Cardiac fibroblast (primary cell): ENCODE measurements around the gene ARID3A.

Experiments
- DNase-seq, 2 donors: peaks; one replicate each; pipeline versions ENCODE4 v3.0.0 to v3.0.0-alpha.2; 2010; ENCODE audit warnings: low read depth in 2 of 2
- H3K4me3 ChIP-seq, 2 donors: replicated peaks in 1 of 2; 1 replicate in 1 of 2; 2 replicates in 1 of 2; pipeline ENCODE4 v1.5.1; 2011; ENCODE audit warnings: low read depth in 2 of 2, low read length in 2 of 2, mild to moderate bottlenecking in 2 of 2, moderate library complexity in 1 of 2
- TF ChIP-seq, protein P1 (sequence below): IDR thresholded peaks from one replicate; pipeline ENCODE4 v1.5.1; 2011; ENCODE audit warnings: low read depth, mild to moderate bottlenecking, low read length, inconsistent platforms

Gene ARID3A

DNA sequence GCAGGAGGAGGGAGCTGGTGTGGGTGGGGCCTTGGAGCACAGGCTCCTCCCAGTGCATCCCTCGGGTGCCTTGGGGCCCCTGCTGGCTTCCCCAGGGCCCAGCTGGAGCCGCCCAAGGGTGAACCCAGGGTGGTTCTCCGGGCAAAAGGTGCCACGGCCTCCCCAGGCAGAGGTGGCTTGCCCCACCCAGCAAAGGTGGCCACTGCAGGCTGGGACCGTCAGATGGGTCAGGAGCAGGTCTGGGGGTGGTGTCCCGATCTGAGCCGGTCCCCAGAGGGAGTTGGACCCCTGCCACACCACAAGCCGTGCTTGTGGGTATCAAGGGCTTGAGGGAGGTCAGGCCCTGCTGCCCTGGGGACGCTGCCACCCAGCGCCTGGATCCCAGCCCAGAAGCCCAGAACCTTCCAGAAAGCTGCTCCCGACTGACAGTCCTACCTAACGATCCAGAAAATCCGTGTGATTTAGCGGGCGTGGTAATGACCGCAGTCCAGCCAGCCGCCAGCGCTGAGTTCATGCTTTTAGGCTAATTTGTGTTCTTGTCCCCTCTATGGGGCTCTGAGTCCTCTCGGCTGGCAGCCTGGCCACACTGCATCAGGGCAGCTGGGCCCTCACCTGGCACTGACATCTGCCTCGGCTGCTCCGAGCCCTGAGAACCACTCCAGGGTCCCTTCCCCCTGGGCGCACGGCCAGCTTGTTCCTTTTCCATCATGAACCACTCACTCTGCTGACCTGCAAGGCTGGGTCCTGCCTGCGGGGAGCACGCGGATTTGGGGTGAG is 69.4 kb downstream of the ARID3A start:
- no peak overlapping the region for H3K4me3 ChIP-seq
- no peak for DNase-seq
- TF ChIP-seq, protein P1, sequence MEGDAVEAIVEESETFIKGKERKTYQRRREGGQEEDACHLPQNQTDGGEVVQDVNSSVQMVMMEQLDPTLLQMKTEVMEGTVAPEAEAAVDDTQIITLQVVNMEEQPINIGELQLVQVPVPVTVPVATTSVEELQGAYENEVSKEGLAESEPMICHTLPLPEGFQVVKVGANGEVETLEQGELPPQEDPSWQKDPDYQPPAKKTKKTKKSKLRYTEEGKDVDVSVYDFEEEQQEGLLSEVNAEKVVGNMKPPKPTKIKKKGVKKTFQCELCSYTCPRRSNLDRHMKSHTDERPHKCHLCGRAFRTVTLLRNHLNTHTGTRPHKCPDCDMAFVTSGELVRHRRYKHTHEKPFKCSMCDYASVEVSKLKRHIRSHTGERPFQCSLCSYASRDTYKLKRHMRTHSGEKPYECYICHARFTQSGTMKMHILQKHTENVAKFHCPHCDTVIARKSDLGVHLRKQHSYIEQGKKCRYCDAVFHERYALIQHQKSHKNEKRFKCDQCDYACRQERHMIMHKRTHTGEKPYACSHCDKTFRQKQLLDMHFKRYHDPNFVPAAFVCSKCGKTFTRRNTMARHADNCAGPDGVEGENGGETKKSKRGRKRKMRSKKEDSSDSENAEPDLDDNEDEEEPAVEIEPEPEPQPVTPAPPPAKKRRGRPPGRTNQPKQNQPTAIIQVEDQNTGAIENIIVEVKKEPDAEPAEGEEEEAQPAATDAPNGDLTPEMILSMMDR: no peak

GRCh38 chr19:996051-996838 is 70.4 kb downstream of the ARID3A start:
- TF ChIP-seq, protein P1: no peak
- peak overlapping the region; percentile 14 to 25 for H3K4me3 ChIP-seq
- peak; percentile 61 to 67 for DNase-seq

GRCh38 chr19:998064-998463 is 72.2 kb downstream of the ARID3A start:
- TF ChIP-seq, protein P1: no peak
- no peak for DNase-seq
- H3K4me3 ChIP-seq: no peak overlapping the region

- H3K4me3 ChIP-seq: no peak overlapping the region
- TF ChIP-seq, protein P1: no peak
- DNase-seq: no peak
These were observed 73.5 kb downstream of the ARID3A start for GRCh38 chr19:999379-999719.

DNA sequence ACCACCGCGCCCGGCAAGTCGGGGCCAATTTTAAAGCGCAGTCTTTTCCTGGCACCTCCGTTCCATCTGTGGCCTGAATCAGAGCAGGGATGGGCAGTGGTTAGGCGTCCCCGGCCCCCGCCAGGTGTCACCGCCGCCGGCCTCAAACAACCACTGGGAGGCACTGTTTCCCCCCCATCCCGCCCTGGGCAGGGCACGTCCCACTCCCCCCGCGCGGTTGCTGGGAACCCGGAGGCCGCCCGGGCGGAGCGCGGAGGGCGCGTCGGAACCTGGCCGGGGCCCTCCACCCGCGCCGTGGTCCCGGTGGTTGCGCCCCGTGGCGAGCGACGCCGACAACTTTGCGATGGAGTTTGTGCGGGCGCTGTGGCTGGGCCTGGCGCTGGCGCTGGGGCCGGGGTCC is 74.3 kb downstream of the ARID3A start, which contains the start of gene GRIN3B:
Gene GRIN3B (plus strand): TSS at position 325 of the 400 bp plus-strand sequence. CDS start 19 bp downstream, at position 344.
- TF ChIP-seq, protein P1: peak; percentile 62
- peak; percentile 52 to 58 for DNase-seq
- no peak within 1 kb of the TSS for H3K4me3 ChIP-seq

GRCh38 chr19:1000591-1001537 is 75.0 kb downstream of the ARID3A start:
- H3K4me3 ChIP-seq: no peak overlapping the region
- TF ChIP-seq, protein P1: no peak
- no peak for DNase-seq
